HG02885 (cell line): ENCODE measurements around the gene TTPAL.

Experiments
- ATAC-seq: cut with Tn5 transposase; IDR thresholded peaks from one replicate; pipeline ENCODE4 v1.9.1; 2021; ENCODE audit warnings: mild to moderate bottlenecking; ENCODE audit not compliant: unreplicated experiment, poor library complexity

TTPAL gene

DNA sequence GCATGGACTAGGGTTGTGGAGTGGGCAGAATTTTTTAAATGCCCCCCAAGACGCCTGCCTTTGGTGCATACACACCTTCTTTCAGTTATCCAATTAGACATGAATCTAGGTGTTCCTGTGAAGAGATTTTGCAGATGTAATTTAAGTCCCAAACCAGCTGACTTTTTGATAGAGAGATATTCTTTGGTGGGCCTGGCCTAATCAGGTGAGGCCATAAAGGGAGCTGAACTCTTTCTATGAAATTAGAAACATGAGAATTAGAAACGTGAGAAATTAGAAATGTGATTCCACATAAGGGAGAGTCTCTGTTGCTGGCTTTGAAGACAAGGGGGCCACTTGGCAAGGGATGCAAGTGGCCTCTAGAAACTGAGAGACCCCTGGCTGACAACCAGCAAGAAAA is 36.4 kb upstream of the TTPAL start:
- no peak for ATAC-seq

DNA sequence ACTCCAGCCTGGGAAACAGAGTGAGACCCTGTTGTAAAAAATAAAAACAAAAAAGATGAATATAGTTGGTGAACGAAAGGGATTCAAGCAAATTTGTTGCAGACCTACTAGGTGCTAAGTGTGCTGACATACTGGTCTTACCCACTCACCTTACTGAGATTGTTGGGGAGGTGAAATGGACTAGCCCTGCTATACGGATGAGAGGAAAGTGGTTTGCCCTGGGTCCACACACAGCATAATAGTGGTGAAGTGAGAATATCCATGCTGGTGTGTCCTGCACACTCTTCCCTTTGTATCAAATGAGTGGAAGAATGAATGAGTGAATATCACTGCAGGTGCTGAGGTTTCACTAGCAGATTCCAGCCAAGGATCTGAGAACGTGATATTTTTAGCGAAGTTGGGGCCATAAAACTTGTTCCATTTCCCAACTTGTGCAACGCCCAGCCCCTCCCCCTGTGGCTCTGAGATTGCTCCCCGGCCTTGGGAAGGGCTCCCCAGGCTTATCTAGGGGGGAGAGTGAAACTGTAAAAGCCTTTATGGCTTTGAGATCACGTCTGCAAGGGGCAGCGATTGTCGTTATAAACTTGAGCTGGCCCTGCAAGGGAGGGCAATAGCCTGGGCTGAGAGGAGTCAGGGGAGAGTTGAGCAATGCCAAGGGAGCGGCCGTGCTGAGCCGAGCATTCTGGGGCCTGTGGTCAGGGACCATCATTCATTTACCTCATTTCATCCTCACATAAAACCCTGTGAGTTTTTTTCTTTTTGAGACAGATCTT is 33.2 kb upstream of the TTPAL start:
- ATAC-seq = no peak

DNA sequence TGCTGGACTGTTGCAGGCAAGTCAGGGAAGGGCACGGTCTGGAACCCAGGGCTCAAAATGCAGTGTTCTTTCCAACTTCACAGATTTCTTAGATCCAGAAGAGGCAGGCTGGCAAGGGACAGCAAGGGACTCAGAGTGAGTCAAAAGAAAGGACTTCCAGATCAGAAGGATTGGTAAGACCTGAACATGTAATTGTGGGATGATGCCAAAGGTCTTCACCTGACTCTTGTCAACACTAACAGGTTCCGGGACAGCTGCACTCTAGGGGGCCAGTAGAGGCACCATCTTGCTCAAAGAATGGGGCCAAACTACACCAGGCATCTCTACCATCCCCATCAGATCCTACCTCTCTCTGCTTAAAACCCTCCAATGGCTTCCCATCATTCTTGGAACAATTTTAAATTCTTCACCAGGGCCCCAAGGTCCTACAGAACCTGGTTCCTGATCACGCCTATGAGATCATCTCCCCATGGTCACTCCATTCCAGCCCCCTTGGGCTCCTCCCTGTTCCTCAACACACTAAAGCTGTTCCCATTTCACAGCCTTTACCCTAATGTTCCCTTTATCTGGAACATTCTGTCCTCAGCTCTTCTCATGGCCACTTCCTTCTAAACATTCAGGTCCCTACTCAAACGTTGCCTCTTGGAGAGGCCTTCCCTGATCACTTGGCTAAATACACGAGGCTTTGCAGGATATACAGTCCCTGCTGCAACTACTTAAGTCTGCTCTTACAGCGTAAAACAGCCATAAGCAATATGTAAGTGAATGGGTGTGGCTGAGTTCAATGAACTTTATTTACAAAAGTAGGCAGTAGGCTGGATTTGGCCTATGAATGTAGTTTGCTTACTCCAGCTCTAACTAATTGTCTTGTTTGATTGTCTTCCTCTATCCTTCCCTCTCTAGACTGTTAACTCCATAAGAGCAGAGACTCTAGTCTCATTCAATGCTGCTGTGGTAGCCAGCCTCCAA is 29.6 kb upstream of the TTPAL start:
- no peak for ATAC-seq

DNA sequence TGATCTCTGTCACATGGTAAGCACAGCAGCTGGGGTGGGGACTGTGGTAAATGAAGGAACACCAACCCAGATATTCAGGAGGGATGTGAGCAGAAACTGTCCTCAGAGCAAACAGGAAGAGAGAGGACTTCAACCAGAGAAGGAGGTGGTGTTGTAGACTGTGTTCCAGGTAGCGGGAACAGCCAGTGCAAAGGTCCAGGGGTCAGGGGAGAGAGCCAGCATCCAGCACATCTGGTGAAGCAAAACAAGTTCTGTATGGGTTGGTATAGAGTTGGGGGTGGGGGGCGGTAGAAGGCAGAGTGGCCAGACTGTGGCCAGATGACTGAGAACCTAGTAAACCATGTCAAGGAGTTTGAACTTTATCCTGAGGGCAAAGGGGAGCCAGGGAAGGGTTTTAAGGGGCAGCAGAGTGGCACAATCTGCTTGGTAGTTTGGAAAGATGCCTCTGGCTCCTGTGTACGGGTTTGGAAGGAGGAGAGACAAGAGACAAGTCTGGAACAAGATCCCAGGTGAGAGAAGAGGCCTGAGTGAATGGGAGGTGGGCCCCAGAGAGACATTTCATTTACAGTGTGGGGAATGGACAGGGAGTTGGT is 27.8 kb upstream of the TTPAL start:
- ATAC-seq = no peak

DNA sequence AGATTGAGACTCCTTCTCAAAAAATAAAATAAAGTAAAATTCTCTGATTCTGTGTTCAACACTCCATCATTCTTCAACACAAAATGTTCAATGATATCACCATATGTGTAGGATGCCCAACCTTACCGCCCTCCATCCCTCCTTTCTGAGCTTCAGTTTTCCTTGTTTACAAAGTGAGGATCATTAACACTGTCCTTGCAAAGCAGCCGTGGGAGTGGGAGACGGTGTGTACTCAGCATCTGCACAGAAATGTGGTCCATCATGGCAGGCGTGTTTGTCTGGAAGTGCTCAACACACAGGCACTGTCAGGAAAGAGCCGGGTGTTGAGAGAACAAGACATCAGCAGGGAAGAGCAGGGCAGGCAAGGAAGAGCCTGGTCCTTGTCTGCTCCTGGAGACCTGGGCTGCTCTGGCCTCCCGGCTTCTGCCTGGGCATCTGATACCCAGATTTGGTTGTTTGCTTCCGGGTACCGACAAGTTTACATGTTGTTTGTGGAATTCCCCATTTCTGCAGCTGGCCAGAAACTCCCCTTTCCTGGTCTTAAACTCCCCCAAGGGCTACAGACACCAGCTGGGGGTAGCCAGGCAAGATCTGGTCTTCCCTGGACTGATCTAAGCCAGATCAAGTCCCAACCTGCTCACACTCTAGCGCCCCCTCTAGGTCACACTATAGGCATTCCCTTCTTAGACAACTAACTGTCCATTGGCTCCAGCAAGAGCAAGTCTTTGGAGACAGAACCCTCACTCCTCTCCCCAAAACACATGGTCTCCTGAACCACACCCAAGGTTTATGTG is 26.7 kb upstream of the TTPAL start:
- ATAC-seq = no peak

DNA sequence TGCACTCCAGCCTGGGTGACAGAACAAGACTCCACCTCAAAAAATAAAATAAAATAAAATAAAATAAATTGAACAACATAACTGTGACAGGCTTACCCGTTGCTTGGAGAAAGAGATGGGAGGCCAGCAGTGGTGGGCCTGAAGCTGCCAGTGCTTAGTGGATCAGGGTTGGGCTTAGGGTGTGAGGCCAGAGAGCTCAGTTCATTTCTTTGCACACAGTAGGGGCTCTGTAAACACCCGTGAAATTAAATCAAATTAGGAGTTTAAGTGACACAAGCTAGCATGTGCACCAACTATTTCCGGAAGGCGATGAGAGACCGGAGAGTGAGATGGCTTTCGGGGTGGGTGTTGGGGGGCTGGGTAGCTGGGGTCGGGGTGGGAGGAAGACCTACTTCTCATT is 25.8 kb upstream of the TTPAL start:
- ATAC-seq = no peak

DNA sequence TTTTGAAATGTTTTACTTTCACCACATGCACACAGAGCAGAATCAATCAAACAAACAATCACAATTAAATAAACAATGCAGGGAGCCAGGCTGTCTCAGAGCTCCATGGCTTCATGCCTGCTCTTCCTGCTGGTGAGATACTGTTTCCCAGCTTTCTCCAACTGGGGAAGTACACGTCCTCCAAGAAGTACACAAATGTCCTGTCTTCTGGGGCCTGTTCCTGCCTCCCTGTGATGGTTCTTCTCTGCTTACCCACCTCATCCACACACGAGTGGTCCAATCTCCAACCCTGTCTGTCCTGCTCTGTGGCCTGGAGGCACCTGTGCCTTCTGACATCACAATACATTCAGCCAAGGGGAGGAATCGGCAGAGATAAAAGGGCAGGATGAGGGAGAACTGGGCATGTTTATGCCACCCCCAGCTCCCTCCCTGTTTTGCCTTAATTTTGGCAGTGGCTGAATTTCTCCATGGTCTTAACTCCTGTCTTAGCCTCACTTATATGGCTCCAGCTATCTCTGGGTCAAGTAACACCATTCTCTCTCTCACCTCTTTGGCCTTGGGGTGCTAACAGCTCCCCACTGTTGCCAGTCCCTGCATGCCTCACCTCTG is 25.3 kb upstream of the TTPAL start:
- no peak for ATAC-seq

DNA sequence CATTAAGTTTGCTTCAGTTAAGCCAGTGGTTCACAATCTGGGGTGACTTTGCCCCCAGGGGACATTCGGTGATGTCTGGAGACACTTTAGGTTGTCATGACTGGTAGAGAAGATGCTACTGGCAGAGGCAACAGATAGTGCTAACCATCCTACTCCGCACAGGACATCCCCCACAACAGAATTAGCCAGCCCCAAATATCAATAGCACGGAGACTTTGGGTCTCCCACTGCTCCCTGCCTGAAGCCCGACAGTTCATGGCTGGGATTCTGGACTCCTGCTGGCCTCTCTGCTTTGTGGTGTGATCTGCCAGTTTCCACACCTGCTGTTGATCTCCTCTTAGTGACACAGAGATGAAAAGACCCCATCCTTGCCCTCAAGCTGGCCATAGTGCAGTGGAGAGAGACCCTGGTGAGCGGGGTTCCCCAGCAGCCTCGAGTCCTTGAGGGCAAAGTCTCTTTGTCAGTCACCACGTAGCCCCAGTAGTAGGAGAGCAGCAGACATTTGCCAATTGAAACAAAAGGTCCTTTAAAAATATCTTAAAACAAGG is 24.7 kb upstream of the TTPAL start:
- no peak for ATAC-seq

DNA sequence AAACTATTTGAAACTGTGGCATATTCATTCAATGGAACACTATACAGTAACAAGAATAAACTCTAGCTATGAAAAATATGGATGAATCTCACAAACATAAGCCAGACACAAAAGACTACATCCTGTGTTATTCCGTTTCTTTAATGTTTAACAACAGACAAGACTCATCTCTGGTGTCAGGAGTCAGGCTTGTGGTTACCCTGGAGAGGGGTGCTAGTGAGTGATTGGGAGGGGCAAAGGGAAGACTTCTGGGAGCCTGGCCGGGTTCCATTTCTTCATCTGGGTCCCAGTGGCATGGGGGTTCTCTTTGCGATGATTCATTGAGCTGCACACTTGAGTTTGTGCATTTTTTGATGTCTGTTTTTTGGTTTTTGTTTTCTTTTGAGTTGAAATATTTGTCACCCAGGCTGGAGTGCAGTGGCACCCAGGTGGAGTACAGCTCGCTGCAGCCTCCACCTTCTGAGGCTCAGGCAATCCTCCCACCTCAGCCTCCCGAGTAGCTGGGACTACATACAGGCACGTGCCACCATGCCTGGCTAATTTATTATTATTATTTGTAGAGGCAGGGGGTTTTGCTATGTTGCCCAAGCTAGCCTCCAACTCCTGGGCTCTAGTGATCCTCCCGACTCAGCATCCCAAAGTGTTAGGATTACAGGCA is 21.2 kb upstream of the TTPAL start:
- no peak for ATAC-seq

DNA sequence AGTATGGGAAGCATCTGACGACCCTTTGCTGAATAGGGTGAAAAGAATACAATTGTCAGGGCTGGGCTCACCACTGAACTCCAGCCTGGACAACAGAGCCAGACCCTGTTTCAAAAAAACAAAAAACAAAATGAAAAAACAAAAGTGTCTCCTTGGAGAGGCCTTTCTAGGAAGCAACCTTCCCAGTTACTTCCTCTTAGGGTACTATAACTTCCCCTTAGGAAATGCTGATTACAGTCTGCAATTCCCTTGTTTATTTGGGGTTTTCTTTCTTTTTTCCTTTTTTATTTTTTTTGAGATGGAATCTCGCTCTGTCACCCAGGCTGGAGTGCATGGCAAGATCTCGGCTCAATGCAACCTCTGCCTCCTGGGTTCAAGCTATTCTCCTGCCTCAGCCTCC is 20.5 kb upstream of the TTPAL start:
- no peak for ATAC-seq

DNA sequence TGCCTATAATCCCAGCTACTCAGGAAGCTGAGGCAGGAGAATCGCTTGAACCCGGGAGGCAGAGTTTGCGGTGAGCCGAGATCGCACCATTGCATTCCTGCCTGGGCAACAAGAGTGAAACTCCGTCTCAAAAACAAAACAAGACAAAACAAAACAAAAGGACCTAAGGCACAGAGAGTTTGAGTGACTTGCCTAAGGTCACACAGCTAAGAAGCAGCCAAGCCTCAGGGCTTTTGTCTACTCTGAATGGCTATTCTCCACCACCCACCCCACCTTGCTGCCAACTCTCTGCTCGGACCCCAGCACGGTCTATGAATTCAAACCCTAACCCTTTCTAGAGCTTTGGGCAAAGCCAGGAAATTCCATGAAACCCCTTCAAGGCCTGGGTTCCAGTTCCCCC is 19.1 kb upstream of the TTPAL start:
- ATAC-seq = no peak

DNA sequence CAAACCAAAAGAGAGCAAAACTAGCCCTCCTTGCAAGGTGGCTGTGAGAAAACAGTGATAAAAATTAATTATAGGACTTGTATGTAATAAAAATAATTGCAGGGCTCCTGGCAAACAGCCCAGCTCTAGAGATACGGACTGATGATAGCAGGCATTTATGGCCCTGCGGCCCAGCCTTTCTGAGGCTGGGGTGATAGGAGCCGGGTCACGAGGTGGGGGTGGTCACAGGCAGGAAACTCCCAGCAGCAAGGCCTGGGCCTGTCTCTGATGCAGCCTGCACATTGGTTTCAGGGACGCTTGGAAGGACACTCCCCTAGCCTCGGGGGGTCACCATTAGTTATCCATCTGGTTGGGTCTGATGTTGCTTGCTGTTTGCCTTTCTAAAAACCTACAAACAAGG is 18.7 kb upstream of the TTPAL start:
- ATAC-seq = no peak

DNA sequence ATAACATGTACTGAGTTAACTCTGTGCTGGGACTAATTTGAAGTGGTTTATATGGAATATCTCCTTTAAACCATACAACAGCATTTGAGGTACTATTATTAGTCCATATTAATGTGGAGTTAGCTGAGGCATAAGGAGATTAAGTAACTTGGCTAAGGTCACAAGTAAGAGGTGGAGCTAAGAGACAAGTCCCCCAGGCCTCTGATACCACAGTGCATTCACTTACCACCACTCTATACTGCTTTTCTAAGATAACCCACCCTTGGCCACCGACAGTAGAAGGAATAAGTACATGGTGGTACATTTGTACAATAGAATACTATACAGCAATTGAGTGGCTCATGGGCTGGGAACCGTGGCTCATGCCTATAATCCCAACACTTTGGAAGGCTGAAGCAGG is 16.4 kb upstream of the TTPAL start:
- no peak for ATAC-seq

DNA sequence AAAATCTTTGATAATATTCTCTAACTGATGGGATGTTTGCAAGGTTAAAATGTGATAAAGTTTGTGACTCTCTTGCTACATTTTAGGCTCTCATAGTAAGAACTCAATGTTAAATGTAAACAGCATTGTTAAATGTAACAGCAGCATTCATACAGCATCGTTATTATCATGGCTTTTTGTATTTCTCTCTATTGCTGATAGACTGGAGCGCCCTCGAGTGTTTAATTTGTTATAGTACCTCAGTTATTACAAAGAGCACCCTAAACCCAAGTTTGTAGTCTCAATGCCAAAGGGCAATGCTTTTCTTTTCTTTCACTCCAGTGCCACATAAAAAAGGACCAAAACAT is 14.9 kb upstream of the TTPAL start:
- no peak for ATAC-seq

DNA sequence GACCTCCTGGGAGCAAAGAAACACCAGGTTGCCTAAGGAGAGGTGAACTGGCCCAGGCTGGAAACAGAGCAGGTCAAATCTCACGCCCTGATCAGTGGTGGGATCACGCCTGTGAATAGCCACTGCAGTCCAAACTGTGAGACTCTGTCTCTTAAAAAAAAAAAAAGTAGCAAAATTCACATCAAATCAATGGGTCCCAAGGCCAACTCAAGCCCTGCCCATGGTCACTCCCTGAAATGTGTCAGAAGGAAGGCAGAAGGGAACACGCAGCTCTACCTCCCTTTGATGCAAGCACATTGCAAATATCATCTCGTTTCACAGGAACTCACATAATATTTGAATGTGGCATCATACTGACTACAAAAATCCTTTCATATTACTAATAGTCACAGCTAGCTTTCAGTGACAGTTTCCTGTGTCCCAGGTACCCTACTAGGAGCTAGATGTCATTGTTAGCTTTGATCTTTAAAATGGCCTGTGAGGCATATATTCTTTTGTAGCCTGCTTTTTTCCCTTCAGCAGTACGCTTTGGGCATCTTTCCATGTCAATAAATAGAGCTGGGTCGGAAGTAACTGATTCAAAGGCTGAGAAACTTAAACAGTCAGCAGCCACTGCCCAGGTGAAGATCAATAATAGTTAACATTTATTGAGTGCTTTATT is 14.4 kb upstream of the TTPAL start:
- ATAC-seq = no peak

DNA sequence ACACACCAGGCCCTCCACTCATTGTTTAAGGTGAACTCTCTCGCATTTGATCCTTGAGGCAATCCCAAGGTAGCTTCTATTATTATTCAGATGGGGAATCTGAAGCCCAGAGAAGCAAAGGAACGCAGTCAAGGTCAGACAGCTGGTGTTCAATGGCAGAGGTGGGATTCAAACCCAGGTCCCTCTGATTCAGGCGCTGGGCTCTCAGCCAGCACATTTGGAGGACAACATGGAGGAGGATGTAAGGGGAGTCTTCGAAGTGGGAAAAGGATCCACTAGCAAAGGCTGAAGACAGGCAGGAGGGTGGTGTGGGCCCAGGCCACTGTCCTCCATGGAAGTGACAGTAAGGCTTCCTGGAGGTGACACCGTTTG is 13.9 kb upstream of the TTPAL start:
- no peak for ATAC-seq

DNA sequence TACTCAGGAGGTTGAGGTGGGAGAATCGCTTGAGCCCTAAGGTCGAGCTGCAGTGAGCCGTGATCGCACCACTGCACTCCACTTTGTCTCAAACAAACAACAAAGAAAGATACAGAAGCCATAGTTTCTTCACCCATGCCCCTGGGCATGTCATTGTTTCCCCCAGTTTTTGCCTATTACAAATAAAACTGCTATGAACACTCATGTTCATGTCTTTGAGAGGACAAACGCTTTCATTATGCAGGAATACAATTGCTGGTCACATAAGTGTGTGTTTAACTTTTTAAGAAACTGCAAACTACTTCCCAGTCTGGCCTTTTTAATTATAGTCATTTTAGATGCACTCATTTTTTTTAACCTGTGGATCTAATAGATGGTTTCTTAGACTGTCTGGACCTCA is 12.2 kb upstream of the TTPAL start:
- ATAC-seq = no peak

DNA sequence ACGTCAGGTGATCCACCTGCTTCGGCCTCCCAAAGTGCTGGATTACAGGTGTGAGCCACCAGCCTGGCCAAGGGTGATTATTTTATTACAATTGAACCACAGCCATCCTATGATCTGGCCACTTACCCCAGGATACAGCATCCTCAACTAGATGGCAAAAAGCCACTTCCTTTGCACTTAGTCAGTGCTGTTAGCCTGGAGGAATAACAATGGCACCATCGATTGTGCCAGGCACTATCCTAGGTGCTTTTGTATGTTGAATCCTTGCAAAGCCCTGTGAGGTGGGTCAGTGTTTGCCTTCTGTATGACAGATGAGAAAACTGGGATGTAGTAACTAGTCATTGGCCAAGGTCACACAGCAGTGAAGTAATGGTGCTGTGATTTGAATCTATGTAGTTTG is 11.2 kb upstream of the TTPAL start:
- ATAC-seq = no peak

DNA sequence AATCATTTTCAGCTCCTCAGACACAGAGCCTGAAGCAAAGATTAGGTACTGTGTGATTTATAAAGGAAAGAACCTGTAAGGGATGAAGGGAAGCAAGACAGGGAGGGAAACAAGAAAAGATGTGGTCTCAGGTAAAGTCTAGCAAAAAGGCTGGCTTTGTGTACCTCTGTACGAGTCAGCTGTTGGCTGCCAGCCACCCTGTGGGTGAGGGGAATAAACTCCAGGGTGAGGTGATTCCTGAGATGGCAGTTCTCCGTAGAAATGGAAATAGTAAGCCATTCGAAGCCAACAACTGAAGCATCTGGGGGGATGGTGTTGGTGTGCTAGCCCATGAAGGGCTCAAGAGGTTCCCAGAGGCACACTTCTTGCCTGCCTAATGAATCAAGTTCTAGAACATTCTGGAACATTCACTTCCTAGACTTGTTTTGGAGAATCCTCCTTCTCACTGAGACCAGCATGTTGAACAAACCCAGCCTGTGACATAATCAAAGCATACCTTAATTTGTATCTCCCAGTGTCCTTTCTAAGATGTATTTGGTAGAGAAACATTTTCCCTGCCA is 10.6 kb upstream of the TTPAL start:
- ATAC-seq = no peak
